ENCODE data around the gene CEP131.
"Not testable (repeated sequence)": the region's sequence is repeated elsewhere in the genome, so short reads cannot be mapped to it uniquely, and the experiment has no call there.

The CEP131 gene

DNA sequence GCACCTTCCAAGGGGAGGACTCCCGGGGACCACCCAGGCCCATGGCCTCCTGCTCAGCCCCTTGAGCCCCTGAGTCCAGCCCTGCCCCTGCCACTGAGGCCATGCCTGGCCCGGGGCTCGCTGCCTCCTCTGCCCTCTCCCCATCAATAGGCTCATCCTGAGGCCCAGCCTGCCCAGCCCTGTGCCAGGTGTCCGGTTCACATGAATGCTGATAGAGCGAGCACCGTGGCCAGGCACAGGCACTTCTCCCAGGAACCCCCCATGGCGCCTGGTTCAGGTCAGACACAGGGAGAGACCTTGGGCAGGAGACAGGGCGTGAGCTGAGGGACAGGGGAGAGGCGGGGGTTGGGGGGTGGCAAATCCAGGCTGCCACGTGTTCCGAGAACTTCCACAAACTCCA is 60.3 kb downstream of the CEP131 start:
- DNase-seq, result no peak

DNA sequence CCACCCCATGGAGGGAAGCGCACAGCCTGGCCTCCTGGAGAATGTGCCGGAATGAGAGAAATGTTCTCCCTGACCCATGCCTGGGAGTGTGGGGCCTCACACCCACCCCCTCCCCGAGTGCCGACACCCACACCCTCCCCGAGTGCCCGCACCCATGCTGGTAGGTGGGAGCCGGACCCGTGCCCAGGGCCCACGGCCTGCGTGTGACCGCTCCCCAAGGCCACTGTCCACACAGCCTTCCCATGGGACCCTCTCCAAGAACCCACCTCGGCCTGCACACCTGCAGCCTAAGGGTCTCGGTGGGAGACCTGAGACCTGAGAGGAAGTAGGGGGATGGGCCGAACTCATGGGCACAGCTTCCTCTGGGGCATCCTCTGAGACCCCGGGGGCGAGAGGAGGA is 60.8 kb downstream of the CEP131 start:
- DNase-seq, result no peak

GRCh38 chr17:81161536-81161935 is 61.2 kb downstream of the CEP131 start:
- no peak for DNase-seq

DNA sequence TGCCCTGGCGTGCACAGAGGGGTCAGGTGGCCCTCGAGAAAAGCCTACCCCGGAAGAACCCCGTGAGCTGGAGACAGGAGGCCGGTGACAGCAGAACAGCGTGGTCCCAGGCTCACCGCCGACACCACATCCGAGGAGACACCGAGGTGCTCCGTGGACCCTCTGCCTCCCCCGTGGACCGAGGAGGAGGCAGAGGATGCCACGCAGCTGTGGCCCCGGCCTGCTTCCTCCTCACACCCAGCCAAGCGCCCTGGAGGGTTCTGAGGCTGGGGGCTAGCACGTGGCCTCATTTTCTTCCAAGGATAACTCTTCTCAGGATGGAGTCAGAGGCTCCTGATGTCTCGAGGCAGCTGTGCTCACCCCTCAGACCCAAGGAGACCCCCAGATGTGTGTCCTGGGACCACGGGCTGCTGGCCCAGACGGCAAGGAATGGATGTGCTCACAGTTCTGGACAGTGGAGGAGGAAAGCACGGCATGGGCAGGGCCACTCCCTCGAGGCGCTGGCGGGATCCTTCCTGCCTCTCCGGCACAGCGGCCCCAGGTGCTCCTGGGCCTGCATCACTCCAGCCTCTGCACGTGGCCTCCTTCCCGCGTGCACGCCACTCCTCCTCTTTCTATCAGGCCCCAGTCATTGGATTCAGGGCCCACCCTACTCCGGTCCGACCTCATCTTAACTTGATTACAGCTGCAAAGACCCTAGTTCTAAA is 61.9 kb downstream of the CEP131 start:
- DNase-seq, result no peak

- no peak for DNase-seq
Measured at GRCh38 chr17:81160306-81160705, 62.5 kb downstream of the CEP131 start.

GRCh38 chr17:81159611-81160265 is 63.0 kb downstream of the CEP131 start:
- DNase-seq, result no peak

GRCh38 chr17:81158688-81159590 is 63.8 kb downstream of the CEP131 start:
- no peak for DNase-seq

- DNase-seq, result no peak
Measured at GRCh38 chr17:81157848-81158687, 64.7 kb downstream of the CEP131 start.

DNA sequence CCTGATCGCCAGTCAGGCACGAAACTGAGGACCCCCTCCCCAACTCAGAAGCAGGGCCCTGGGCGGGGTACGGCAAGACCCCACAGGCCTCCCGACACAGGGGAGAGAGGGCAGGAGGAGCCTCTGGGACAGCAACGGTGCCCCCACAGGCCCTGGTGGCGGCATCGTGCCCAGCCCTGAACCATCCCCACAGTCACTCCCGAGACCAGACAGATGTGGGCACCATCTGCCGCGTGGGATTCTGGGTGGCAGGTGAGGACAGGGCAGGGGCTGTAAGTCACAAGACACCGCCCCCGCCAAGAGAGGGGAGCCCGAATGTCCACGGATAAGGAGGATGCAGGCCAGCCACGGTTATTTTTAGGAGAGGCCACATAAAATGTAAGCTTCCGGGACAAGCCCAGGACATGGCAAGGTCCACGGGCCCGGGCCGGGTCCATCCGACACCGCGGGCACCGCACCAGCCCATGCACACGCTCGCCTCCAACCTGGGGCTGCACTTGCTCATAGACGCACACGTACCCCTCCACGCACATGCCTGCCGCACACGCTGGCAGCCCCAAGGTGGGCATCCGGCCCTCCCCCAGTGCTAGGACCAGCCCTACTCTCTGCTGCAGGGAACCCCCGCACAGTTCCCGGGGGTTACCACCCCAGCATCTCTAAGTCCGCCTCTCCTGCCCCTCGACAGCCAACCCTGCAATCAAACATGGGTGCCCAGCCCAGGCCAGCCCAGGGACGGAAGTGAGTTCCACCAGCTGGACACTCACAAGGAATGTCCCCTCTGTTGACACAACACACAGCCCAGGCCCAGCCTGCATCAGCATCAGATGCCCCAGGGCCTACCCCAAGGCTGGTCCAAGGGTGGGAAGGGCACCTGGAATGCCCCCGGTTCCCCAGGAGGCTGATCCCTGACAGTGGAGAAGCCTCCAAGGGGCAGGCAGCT is 65.6 kb downstream of the CEP131 start:
- no peak for DNase-seq

GRCh38 chr17:81154961-81155360 is 67.8 kb downstream of the CEP131 start:
- DNase-seq, result no peak

- DNase-seq, result not testable (repeated sequence)
Measured at GRCh38 chr17:81154016-81154415, 68.7 kb downstream of the CEP131 start.

GRCh38 chr17:81153340-81153803 is 69.4 kb downstream of the CEP131 start:
- DNase-seq, result no peak

- no peak for DNase-seq
Measured at GRCh38 chr17:81152288-81152828, 70.4 kb downstream of the CEP131 start.

DNA sequence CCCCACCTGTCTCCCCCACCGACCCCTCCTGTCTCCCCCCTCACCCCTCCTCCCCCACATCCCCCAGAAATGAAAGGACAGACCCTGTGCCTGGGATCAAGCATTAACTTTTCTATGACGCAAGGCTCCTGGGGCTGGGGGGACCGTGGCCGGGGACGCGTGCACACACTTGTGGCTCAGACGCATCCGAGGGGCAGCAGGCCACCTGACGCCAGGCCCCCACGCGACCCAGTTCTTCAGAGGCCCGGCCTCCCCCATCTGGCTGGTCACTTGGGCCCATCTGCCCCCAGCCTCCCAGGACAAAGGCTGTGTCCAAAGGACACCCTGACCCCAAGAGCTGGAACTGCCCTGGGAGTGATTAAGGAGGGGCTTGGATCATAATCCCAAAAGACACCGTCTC is 71.5 kb downstream of the CEP131 start:
- no peak for DNase-seq

- no peak for DNase-seq
Measured at GRCh38 chr17:81150377-81151077, 72.2 kb downstream of the CEP131 start.

GRCh38 chr17:81148986-81149533 is 73.7 kb downstream of the CEP131 start:
- DNase-seq, result no peak

DNA sequence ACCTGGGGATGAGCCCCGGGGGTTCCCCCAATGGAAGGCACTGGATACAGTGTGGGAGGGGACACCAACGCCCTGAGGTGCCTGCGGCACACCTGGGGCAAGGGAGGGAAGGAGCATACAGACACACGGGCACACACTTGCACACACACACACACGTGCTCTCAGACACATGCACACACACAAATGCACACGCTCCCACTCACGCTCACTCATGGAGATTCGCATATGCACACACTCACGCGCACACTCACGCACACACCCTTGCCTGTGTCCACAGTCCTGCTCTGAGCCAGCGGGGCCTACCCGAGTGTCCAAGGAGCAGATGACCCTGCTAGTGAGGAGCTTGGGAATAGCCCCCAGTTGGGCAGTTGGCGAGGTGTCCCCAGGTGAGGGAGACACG is 74.2 kb downstream of the CEP131 start:
- DNase-seq, result no peak

DNA sequence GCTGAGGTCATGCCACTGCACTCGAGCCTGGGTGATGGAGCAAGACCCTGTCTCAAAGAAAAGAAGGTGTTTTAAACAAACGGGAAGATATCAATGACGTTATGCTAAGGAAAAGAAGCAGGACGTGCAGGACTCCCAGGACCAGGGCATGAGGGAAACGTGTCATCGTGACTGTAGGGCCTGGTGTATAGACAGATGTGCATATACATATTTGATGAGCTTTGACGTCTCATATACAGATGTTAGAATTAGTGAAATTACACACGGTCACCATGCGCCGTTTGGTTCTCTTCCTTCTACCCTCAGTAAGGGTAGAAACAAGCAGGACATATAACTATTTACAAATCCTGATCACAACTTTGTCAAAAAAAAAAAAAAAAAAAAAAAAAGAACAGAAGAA is 75.1 kb downstream of the CEP131 start:
- no peak for DNase-seq

- not testable (repeated sequence) for DNase-seq
Measured at GRCh38 chr17:81146208-81146607, 76.6 kb downstream of the CEP131 start.

DNA sequence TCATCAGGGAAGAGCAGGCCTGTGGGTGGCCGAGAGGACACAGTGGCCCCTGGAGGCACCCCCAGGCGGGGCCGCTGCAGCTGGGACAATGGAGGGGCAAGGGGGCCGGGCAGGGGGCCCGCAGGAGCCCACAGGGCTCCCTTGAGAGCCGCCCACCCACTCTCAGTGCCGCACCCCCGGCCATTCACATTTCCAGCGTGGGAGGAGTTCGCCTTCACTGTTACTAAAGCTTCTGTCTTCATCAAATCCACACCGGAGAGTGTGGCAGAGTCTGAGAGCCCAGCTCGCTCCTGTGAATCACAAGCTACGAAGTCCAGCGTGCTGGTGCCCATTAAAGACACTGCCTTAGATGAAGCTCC is 78.4 kb downstream of the CEP131 start:
- no peak for DNase-seq

All from stimulated activated CD4-positive, alpha-beta T cell treated with anti-CD3 and anti-CD28 coated beads, Interleukin-4, amount 100 ng/mL, for 4 hours (primary cell).